HS-5 (cell line): Measurements from ENCODE around the gene ANKEF1.
"Not testable (repeated sequence)": the region's sequence is repeated elsewhere in the genome, so short reads cannot be mapped to it uniquely, and the experiment has no call there.

Experiments used
- DNase-seq: peaks from one replicate; pipeline ENCODE4 v3.0.0-alpha.2; 2012; ENCODE audit warnings: low read depth

The ANKEF1 gene

GRCh38 chr20:10033905-10034650 lies 709 bp upstream of the ANKEF1 start:
- DNase-seq = no peak

DNA sequence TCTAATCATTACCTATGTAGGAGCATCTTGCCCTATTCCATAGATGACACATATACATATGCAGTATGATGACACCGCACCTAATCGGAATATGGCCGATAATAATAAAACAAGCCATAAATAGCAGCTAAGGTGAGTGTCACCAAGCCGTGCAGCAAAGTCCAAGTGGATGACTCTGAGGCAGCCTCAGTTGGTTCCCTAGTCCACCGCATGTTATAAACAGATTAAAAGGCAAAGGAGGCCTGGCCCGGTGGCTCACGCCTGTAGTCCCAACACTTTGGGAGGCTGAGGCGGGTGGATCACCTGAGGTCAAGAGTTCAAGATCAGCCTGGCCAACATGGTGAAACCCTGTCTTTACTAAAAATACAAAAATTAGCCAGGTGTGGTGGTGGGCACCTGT lies 1.5 kb downstream of the ANKEF1 start:
- DNase-seq = not testable (repeated sequence)

DNA sequence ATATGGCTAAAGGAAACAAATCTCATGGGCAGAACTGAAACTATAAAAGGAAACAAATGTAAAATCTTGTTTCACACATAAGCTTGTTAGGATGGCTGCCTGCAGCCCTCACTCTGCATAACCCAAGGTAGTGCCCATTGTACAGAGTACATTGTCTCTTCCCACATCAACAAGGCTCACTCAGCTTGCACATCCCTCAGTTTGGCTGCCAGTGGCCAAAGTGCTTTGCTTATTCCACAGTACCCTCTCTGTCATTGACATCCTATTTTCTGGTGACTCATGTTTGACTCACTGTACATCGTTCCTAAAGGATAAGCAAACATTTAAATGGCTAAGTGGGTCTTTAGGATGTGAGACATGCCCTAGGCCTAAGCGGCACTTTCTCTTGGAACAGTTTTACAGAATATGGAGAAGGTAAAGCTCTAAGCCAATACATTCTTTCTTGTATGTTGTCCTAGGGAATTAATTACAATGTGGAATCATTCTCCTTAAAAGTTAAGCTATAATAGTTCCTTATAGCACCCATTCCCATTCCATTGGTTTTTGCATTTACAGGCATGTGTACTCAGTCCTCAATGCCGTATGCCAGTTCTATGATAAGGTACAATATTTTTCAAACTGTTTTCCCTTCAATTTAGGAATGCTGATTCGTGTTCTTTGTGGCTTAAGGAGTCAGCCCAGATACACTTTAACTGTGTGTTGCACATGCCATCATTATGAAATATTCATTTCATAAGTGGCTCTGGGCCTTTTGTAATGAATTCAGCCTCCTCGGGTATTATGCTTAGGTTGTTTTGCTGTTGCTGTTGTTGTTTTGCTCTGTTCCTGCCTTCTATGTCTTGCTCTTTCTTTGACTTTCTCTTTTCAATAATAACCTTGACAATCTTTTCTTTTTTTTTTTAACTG lies 5.5 kb downstream of the ANKEF1 start:
- DNase-seq = peak; percentile 82

DNA sequence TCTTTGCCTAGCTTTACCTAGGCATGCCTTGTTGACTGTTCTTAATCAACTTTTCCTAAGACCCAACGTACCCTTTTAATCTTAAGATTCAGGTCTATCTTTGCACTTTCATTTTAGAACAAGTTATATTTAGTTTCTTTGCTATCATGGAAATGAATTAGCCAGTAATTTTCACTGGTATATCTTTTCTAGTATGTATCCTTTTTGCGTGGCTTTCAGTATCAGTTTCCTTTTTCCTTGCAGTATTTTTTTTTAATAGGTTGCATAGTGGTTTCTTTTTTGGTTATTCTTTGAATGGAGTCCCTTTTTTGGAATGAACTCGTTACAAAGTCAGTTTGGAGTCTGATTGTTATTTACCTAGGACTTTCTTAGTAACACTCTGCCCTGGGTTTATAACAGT lies 7.3 kb downstream of the ANKEF1 start:
- DNase-seq = no peak

DNA sequence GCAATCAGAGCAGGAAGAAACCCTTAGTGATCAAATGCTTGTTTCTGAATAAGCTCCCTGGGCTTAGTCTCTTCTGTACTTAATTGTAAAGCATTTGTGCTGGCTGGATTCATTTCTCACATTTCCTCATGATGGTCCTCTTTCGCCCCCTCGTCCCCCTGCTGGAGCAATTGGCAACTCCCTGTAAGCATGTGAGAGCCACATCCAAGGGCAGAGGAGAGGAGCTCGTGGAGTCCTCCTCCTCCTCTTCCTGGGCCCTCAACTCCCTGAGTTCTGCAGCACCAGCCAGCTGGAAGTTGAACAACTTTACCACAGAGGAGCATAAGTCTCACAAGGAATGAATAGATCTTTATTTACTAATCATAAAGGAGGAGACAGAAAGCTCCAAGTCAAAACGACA lies 12.6 kb downstream of the ANKEF1 start:
- no peak for DNase-seq

- DNase-seq = no peak
Measured at GRCh38 chr20:10051185-10051584, 16.4 kb downstream of the ANKEF1 start.

GRCh38 chr20:10059006-10059405 lies 24.2 kb downstream of the ANKEF1 start:
- DNase-seq = no peak

DNA sequence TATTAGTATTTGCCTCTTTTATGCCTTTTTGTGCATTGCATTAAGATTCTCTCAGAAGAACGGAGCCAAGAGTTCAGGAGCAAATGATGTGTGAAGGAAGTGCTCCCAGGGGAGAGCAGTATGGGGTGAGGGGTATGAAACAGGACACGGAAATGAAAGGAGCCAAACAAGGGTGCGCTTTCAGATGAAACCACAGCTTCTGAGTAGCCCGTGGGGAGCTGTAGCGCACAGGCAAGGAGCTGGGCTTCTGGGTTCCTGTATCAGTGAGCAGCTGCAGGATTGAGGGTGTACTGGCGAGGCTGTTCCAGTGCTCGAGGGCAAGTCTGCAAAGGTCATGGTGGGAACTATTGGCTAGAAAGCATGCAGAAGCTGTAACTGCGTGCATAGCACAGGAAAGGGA lies 25.4 kb downstream of the ANKEF1 start:
- no peak for DNase-seq

DNA sequence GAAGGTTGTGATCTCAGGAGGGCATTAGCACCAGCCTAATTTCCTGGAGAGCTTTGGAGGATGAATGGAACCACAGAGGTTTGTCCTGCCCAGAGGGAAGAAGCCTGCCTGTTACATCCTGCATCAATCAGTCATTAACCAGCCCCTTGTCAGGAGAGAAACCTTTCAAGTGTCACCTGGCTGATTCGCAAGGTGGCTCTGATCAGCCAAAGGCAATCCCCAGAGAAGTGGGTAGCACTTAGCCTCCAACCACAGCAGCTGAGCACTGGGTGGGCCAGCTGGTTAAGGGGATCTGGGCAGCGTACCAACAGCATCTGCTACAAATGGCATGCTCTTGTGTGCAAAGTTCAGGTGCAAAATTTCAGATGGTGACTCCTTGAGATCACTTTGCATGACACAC lies 26.9 kb downstream of the ANKEF1 start:
- DNase-seq = no peak

- DNase-seq = no peak
Measured at GRCh38 chr20:10063482-10063881, 28.7 kb downstream of the ANKEF1 start.

DNA sequence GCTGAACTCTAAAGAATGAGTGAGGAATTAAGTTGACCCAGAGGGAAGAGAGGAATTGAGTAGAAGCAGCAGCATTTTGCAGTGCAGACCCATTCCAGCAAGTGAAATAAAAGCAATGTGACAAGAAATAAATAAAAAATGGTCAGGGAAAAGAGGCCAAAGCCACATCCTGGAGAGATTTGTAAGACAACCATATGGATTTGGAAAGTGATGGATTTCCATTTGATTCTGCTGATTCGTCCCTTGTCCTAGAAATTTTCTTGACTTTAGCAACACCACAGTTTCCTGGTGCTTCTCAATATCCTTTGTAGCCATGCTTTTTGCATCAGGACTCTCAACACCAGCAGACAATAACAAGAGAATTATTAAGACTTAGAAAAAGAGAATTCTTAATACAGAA lies 29.8 kb downstream of the ANKEF1 start:
- DNase-seq = no peak

- peak; percentile 23 for DNase-seq
Measured at GRCh38 chr20:10065154-10065833, 30.5 kb downstream of the ANKEF1 start.

DNA sequence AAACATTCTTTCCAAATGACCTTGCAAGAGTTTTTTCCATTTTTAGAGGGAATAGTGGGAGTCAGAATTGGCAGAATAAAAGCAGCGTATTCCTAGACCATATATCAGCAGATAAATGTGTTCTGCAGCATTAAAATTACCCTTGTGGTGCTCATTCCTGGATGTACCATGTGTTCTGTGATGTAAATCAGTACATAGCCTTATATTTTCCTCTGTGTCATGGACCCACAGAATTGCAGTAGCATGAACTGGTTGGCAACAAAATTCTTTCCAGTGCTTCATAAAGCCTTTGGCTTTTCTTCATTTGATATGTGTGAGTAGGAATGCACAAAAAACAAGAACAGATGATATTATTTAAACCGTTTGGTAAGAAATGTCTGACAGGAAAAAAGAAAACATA lies 32.5 kb downstream of the ANKEF1 start:
- no peak for DNase-seq

GRCh38 chr20:10074513-10074912 lies 39.7 kb downstream of the ANKEF1 start:
- DNase-seq = peak; percentile 95

- DNase-seq = no peak
Measured at GRCh38 chr20:10075606-10076005, 40.8 kb downstream of the ANKEF1 start.

DNA sequence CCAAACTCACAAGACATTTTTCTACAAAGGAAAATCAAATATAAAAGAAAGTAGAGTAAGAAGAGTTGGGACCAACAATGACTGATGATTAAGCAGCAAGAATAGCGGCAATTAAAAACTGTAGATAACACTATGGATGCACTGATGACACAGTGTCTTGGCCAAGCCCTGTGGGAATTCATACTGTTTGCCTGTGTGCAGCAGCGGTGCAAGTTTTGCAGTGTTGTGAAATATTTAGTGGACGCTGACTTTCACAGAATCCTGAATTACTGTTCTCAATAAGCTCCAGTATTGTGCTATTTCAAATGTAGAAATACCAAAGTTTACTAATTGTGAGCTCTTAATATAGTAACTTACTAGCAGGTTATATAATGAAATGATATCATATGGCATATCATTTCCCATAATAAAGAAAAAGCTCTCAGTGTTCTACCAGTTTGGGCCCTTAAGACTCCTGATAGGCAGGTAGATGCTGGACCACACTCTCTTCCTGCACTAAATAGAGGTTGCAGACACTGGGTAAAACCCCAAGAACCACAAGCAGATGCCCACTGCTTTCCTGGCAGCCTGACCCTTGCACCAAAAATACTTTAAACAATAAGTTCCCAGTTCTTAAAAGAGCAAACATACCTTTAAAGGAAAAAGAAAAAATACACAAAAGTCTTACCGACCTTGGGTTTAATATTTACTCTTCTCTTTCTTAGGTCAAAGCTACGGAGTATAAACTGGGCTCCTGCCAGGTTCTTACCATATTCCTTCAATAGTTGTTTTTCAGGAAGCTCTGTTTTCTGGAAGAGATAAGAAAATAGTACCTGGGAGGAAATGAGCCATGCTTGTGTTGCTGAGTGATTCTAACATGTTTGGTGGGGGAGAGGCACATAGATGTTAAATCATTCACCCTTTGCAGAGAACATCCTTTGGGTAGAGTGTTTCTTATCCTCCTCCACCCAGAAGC lies 41.6 kb downstream of the ANKEF1 start:
- DNase-seq = no peak

DNA sequence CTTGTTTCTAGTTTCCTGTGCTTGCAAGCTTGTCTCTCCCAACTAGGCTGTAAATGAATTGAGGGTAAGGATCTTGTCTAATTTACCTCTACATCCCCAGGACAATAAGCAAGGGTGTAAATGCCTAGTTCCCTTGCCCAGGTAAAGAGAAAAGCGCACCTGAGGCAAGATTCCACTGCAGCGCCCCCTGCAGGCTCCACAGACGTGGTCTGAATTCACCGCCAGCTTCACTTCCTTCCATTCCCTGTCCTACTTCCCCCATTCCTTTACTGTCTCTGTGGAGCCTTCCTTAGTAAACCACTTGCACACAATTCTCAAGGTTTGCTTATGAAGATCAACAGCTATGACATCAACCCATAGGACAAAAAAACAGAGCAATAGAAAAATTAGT lies 42.3 kb downstream of the ANKEF1 start:
- no peak for DNase-seq

DNA sequence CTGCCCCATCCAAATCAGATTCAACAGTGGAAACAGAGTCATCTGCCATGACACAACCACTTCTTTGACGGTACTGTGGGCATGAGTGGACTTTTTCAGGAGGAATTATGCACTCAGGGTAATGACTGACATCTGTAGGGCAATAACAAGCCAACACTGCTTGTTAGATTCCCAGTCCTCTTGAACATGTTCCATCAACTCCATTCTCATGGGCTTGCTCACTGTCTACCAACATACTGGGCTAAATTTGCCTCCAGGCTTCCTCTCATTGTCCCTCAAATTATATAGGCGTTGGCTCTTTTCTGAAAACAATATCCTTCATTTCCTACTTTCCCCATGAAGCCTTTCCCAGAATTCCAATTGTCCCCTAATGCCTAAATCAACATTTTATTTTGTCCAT lies 43.1 kb downstream of the ANKEF1 start:
- DNase-seq = no peak

GRCh38 chr20:10078403-10078802 lies 43.6 kb downstream of the ANKEF1 start:
- no peak for DNase-seq

GRCh38 chr20:10079964-10080363 lies 45.2 kb downstream of the ANKEF1 start:
- peak; percentile 86 for DNase-seq

DNA sequence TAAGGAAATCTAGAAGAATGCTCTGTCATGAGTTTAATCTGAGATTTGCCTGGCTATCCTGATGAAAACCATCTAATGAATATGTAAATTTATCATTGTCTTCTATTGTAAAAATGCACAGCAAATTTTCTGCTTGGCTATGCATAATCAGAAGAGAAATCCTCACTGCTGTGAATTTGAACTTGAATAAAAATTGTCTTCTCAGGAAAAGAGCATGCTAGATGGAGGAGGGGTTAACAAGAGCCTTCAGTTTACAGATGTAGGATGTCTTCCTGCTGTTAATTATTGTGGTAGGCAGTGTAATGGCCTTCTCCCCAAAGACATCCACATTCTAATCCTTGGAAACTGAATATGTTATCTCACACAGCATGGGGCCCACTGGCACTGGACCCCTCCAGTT lies 45.8 kb downstream of the ANKEF1 start:
- DNase-seq = no peak
